ENCODE data around the gene JAZF1.

The JAZF1 gene

GRCh38 chr7:27944643-27945042, 236.0 kb downstream of the JAZF1 start:
- Histone ChIP-seq H3K14ac (ENCODE audit: low read length in 2 of 2) (no peak overlapping the region), H4K91ac (ENCODE audit: low read length) (no peak overlapping the region), H3K4me3 (ENCODE audit: insufficient read depth in 1 of 2, low read depth in 1 of 2, low read length in 2 of 2) (peak overlapping the region in 1 of 2 experiments; percentile 35), H2AFZ (ENCODE audit: low read depth, low read length) (no peak overlapping the region), H3K27ac (ENCODE audit: low read length, poor library complexity, severe bottlenecking) (no peak overlapping the region), H3K23ac (ENCODE audit: low read length in 2 of 2) (no peak overlapping the region), H3K27me3 (ENCODE audit: control insufficient read depth in 1 of 2, insufficient read depth in 1 of 2, low read length in 2 of 2) (no peaks in the 10 kb centered on the region), H2BK5ac (ENCODE audit: low read depth, low read length, poor library complexity, severe bottlenecking) (no peak overlapping the region), H2AK5ac (ENCODE audit: low read length, severe bottlenecking) (no peak overlapping the region), H3K9ac (ENCODE audit: low read length) (peak overlapping the region; percentile 83), H3K4ac (ENCODE audit: low read depth in 1 of 2, low read length in 2 of 2) (no peak overlapping the region), H3K4me2 (ENCODE audit: low read length, poor library complexity, severe bottlenecking) (no peak overlapping the region), H2BK120ac (ENCODE audit: low read depth, low read length) (no peak overlapping the region), H3K18ac (ENCODE audit: low read depth in 1 of 2, low read length in 2 of 2) (no peak overlapping the region), H3K79me1 (replicated peaks; ENCODE audit: low read length, poor library complexity, severe bottlenecking) (peaks cover 32% of the 10 kb centered on the region), H3K36me3 (ENCODE audit: control insufficient read depth in 1 of 2, insufficient read depth in 2 of 2, low read depth in 1 of 2, low read length in 2 of 2) (peaks cover 0 to 13% of the 10 kb centered on the region in 2 experiments), H2BK12ac (ENCODE audit: low read length in 2 of 2) (no peak overlapping the region), H2BK15ac (ENCODE audit: low read depth, poor library complexity, severe bottlenecking) (no peak overlapping the region), H4K8ac (ENCODE audit: low read length) (no peak overlapping the region), H3K9me3 (ENCODE audit: control insufficient read depth, low read length) (no peaks in the 10 kb centered on the region), H3K4me1 (ENCODE audit: control insufficient read depth, insufficient read depth, low read depth, low read length) (peaks cover 3% of the 10 kb centered on the region)
- DNase-seq, result no peak
- 95% methylated on average over 6 of the region's 6 CpGs for WGBS

- no peak overlapping the region for H3K9ac ChIP-seq (ENCODE audit: low read length)
Observed at GRCh38 chr7:27943241-27943640, 237.4 kb downstream of the JAZF1 start.

GRCh38 chr7:27942711-27943110, 237.9 kb downstream of the JAZF1 start:
- DNase-seq, result no peak
- H3K36me3 ChIP-seq (ENCODE audit: control insufficient read depth in 1 of 2, insufficient read depth in 2 of 2, low read depth in 1 of 2, low read length in 2 of 2), result peaks cover 0 to 14% of the 10 kb centered on the region in 2 experiments
- peaks cover 30% of the 10 kb centered on the region for H3K79me1 ChIP-seq (replicated peaks; ENCODE audit: low read length, poor library complexity, severe bottlenecking)
- H3K23ac ChIP-seq (ENCODE audit: low read length in 2 of 2), result no peak overlapping the region
- H3K4ac ChIP-seq (ENCODE audit: low read depth in 1 of 2, low read length in 2 of 2), result peak overlapping the region in 1 of 2 experiments; percentile 31
- no peaks in the 10 kb centered on the region for H3K9me3 ChIP-seq (ENCODE audit: control insufficient read depth, low read length)
- H3K9ac ChIP-seq (ENCODE audit: low read length), result no peak overlapping the region
- WGBS, result 97% methylated on average over 8 of the region's 8 CpGs
- H4K8ac ChIP-seq (ENCODE audit: low read length), result no peak overlapping the region
- H3K18ac ChIP-seq (ENCODE audit: low read depth in 1 of 2, low read length in 2 of 2), result no peak overlapping the region
- no peak overlapping the region for H2BK15ac ChIP-seq (ENCODE audit: low read depth, poor library complexity, severe bottlenecking)
- H3K27ac ChIP-seq (ENCODE audit: low read length, poor library complexity, severe bottlenecking), result no peak overlapping the region
- no peak overlapping the region for H3K4me3 ChIP-seq (ENCODE audit: insufficient read depth in 1 of 2, low read depth in 1 of 2, low read length in 2 of 2)
- no peak overlapping the region for H2AK5ac ChIP-seq (ENCODE audit: low read length, severe bottlenecking)
- H2BK12ac ChIP-seq (ENCODE audit: low read length in 2 of 2), result no peak overlapping the region
- no peak overlapping the region for H4K91ac ChIP-seq (ENCODE audit: low read length)
- no peak overlapping the region for H3K14ac ChIP-seq (ENCODE audit: low read length in 2 of 2)
- H3K4me2 ChIP-seq (ENCODE audit: low read length, poor library complexity, severe bottlenecking), result no peak overlapping the region
- peaks cover under 1% of the 10 kb centered on the region for H3K4me1 ChIP-seq (ENCODE audit: control insufficient read depth, insufficient read depth, low read depth, low read length)
- no peak overlapping the region for H2BK5ac ChIP-seq (ENCODE audit: low read depth, low read length, poor library complexity, severe bottlenecking)
- H2BK120ac ChIP-seq (ENCODE audit: low read depth, low read length), result no peak overlapping the region
- no peak overlapping the region for H2AFZ ChIP-seq (ENCODE audit: low read depth, low read length)
- no peaks in the 10 kb centered on the region for H3K27me3 ChIP-seq (ENCODE audit: control insufficient read depth in 1 of 2, insufficient read depth in 1 of 2, low read length in 2 of 2)

More at GRCh38 chr7:27943241-27943640, 237.4 kb downstream of the JAZF1 start:
- Histone ChIP-seq H3K18ac (ENCODE audit: low read depth in 1 of 2, low read length in 2 of 2) (no peak overlapping the region), H2BK12ac (ENCODE audit: low read length in 2 of 2) (peak overlapping the region in 1 of 2 experiments; percentile 6), H2AFZ (ENCODE audit: low read depth, low read length) (no peak overlapping the region), H3K9me3 (ENCODE audit: control insufficient read depth, low read length) (no peaks in the 10 kb centered on the region), H3K79me1 (replicated peaks; ENCODE audit: low read length, poor library complexity, severe bottlenecking) (peaks cover 35% of the 10 kb centered on the region), H3K4me1 (ENCODE audit: control insufficient read depth, insufficient read depth, low read depth, low read length) (peaks cover 3% of the 10 kb centered on the region), H3K4me2 (ENCODE audit: low read length, poor library complexity, severe bottlenecking) (no peak overlapping the region), H3K27me3 (ENCODE audit: control insufficient read depth in 1 of 2, insufficient read depth in 1 of 2, low read length in 2 of 2) (no peaks in the 10 kb centered on the region), H3K36me3 (ENCODE audit: control insufficient read depth in 1 of 2, insufficient read depth in 2 of 2, low read depth in 1 of 2, low read length in 2 of 2) (peaks cover 0 to 17% of the 10 kb centered on the region in 2 experiments), H3K4me3 (ENCODE audit: insufficient read depth in 1 of 2, low read depth in 1 of 2, low read length in 2 of 2) (no peak overlapping the region), H2AK5ac (ENCODE audit: low read length, severe bottlenecking) (no peak overlapping the region), H2BK15ac (ENCODE audit: low read depth, poor library complexity, severe bottlenecking) (no peak overlapping the region), H3K4ac (ENCODE audit: low read depth in 1 of 2, low read length in 2 of 2) (no peak overlapping the region), H4K8ac (ENCODE audit: low read length) (no peak overlapping the region), H2BK120ac (ENCODE audit: low read depth, low read length) (no peak overlapping the region), H4K91ac (ENCODE audit: low read length) (no peak overlapping the region), H3K23ac (ENCODE audit: low read length in 2 of 2) (no peak overlapping the region), H3K14ac (ENCODE audit: low read length in 2 of 2) (no peak overlapping the region), H2BK5ac (ENCODE audit: low read depth, low read length, poor library complexity, severe bottlenecking) (no peak overlapping the region), H3K27ac (ENCODE audit: low read length, poor library complexity, severe bottlenecking) (no peak overlapping the region)
- no peak for DNase-seq
- 92% methylated on average over 14 of the region's 14 CpGs for WGBS

GRCh38 chr7:27941522-27941921, 239.1 kb downstream of the JAZF1 start:
- H3K18ac ChIP-seq (ENCODE audit: low read depth in 1 of 2, low read length in 2 of 2), result no peak overlapping the region
- no peak overlapping the region for H2AFZ ChIP-seq (ENCODE audit: low read depth, low read length)
- WGBS, result 95% methylated on average over 2 of the region's 2 CpGs
- H3K79me1 ChIP-seq (replicated peaks; ENCODE audit: low read length, poor library complexity, severe bottlenecking), result peaks cover 33% of the 10 kb centered on the region
- no peak overlapping the region for H3K4me2 ChIP-seq (ENCODE audit: low read length, poor library complexity, severe bottlenecking)
- H3K9me3 ChIP-seq (ENCODE audit: control insufficient read depth, low read length), result no peaks in the 10 kb centered on the region
- no peak overlapping the region for H3K9ac ChIP-seq (ENCODE audit: low read length)
- no peak overlapping the region for H2BK12ac ChIP-seq (ENCODE audit: low read length in 2 of 2)
- no peak overlapping the region for H4K91ac ChIP-seq (ENCODE audit: low read length)
- H3K27me3 ChIP-seq (ENCODE audit: control insufficient read depth in 1 of 2, insufficient read depth in 1 of 2, low read length in 2 of 2), result no peaks in the 10 kb centered on the region
- H2BK120ac ChIP-seq (ENCODE audit: low read depth, low read length), result no peak overlapping the region
- no peak overlapping the region for H3K27ac ChIP-seq (ENCODE audit: low read length, poor library complexity, severe bottlenecking)
- peaks cover 0 to 14% of the 10 kb centered on the region in 2 experiments for H3K36me3 ChIP-seq (ENCODE audit: control insufficient read depth in 1 of 2, insufficient read depth in 2 of 2, low read depth in 1 of 2, low read length in 2 of 2)
- H3K14ac ChIP-seq (ENCODE audit: low read length in 2 of 2), result no peak overlapping the region
- H3K4ac ChIP-seq (ENCODE audit: low read depth in 1 of 2, low read length in 2 of 2), result no peak overlapping the region
- no peak for DNase-seq
- H2BK5ac ChIP-seq (ENCODE audit: low read depth, low read length, poor library complexity, severe bottlenecking), result no peak overlapping the region
- no peaks in the 10 kb centered on the region for H3K4me1 ChIP-seq (ENCODE audit: control insufficient read depth, insufficient read depth, low read depth, low read length)
- H2AK5ac ChIP-seq (ENCODE audit: low read length, severe bottlenecking), result no peak overlapping the region
- H2BK15ac ChIP-seq (ENCODE audit: low read depth, poor library complexity, severe bottlenecking), result no peak overlapping the region
- no peak overlapping the region for H3K23ac ChIP-seq (ENCODE audit: low read length in 2 of 2)
- H4K8ac ChIP-seq (ENCODE audit: low read length), result no peak overlapping the region
- H3K4me3 ChIP-seq (ENCODE audit: insufficient read depth in 1 of 2, low read depth in 1 of 2, low read length in 2 of 2), result no peak overlapping the region
